GM18502 (cell line): ENCODE data around the gene ZNF440.

ENCODE experiments used
- ATAC-seq: cut with Tn5 transposase; IDR thresholded peaks from one replicate; pipeline ENCODE4 v1.9.1; 2021; ENCODE audit warnings: mild to moderate bottlenecking; ENCODE audit not compliant: unreplicated experiment, poor library complexity

The ZNF440 gene

DNA sequence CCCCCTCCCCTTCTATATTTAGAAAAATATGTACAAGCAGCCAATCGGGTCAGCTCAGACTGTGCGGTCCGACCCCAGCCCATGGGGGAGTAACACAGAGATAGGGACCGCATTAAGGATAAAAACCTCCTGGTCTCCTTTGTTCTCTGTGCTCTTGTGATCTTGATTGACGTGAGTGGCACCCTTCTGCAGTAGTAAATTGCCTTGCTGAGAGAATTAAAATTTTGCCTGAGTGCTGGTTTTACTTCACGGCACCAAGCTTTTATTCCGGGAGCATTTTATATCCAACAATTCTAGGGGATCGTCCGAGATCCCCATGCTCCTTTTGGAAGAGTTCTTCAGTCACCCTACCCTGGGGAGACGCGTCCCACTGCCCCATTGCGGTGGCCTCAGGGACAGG lies 66.5 kb downstream of the ZNF440 start:
- no peak for ATAC-seq

- ATAC-seq: no peak
Measured at GRCh38 chr19:11881151-11881800, 67.2 kb downstream of the ZNF440 start.

- ATAC-seq: no peak
Measured at GRCh38 chr19:11882606-11883005, 68.5 kb downstream of the ZNF440 start.
